Trophoblast cell (in vitro differentiated cells and primary cell): ENCODE data around the gene B3GLCT.
A peak's percentile ranks its signal among the peaks of the same experiment; 100 is the strongest.

Experiments
- DNase-seq, 2 donors: peaks; one replicate each; pipeline ENCODE4 v3.0.0-alpha.2; 2016
- H2AFZ ChIP-seq: 2 replicates; pipeline ENCODE4 v1.6.1; 2013; ENCODE audit warnings: low read length, moderate library complexity, mild to moderate bottlenecking; ENCODE audit not compliant: insufficient read depth, poor library complexity
- H2AK5ac ChIP-seq: 2 replicates; pipeline ENCODE4 v1.6.1; 2013; ENCODE audit warnings: mild to moderate bottlenecking, low read length
- H2BK120ac ChIP-seq: 2 replicates; pipeline ENCODE4 v1.6.1; 2013; ENCODE audit warnings: low read length, mild to moderate bottlenecking, moderate library complexity; ENCODE audit not compliant: insufficient read depth, poor library complexity
- H2BK12ac ChIP-seq: 2 replicates; pipeline ENCODE4 v1.6.1; 2013; ENCODE audit warnings: mild to moderate bottlenecking, low read length, moderate library complexity
- H2BK5ac ChIP-seq: 2 replicates; pipeline ENCODE4 v1.6.1; 2013; ENCODE audit warnings: low read length, low read depth, moderate library complexity, mild to moderate bottlenecking; ENCODE audit not compliant: poor library complexity
- H3K14ac ChIP-seq: 2 replicates; pipeline ENCODE4 v1.6.1; 2013; ENCODE audit warnings: mild to moderate bottlenecking, low read length
- H3K18ac ChIP-seq: 2 replicates; pipeline ENCODE4 v1.6.1; 2013; ENCODE audit warnings: mild to moderate bottlenecking, low read length
- H3K23ac ChIP-seq: 2 replicates; pipeline ENCODE4 v1.6.1; 2013; ENCODE audit warnings: low read length
- H3K27ac ChIP-seq: 2 replicates; pipeline ENCODE4 v1.5.1; 2013; ENCODE audit warnings: low read depth, mild to moderate bottlenecking, inconsistent platforms, low read length, moderate library complexity
- H3K27me3 ChIP-seq: 2 replicates; pipeline ENCODE4 v1.6.1; 2013; ENCODE audit warnings: inconsistent platforms, mild to moderate bottlenecking, low read length, moderate library complexity; ENCODE audit not compliant: insufficient read depth
- H3K36me3 ChIP-seq, 2 experiments: 1 replicate in 1 of 2; 2 replicates in 1 of 2; pipeline ENCODE4 v1.6.1; 2013; ENCODE audit warnings: low read length in 2 of 2, mild to moderate bottlenecking in 2 of 2, moderate library complexity in 1 of 2; ENCODE audit not compliant: insufficient read depth in 2 of 2, control insufficient read depth in 1 of 2
- H3K4ac ChIP-seq: 2 replicates; pipeline ENCODE4 v1.6.1; 2013; ENCODE audit warnings: low read depth, mild to moderate bottlenecking, low read length, moderate library complexity
- H3K4me1 ChIP-seq, 2 experiments: 1 replicate in 1 of 2; 2 replicates in 1 of 2; pipeline ENCODE4 v1.6.1; 2013; ENCODE audit warnings: low read length in 2 of 2, mild to moderate bottlenecking in 2 of 2, moderate library complexity in 1 of 2; ENCODE audit not compliant: insufficient read depth in 2 of 2, control insufficient read depth in 1 of 2
- H3K4me2 ChIP-seq: 2 replicates; pipeline ENCODE4 v1.6.1; 2013; ENCODE audit warnings: inconsistent platforms, mild to moderate bottlenecking, low read length, moderate library complexity
- H3K4me3 ChIP-seq: 2 replicates; pipeline ENCODE4 v1.5.1; 2013; ENCODE audit warnings: mild to moderate bottlenecking, low read depth, low read length, inconsistent platforms
- H3K79me1 ChIP-seq: one replicate; pipeline ENCODE4 v1.6.1; 2013; ENCODE audit warnings: low read length
- H3K79me2 ChIP-seq: 2 replicates; pipeline ENCODE4 v1.6.1; 2013; ENCODE audit warnings: low read length, mild to moderate bottlenecking; ENCODE audit not compliant: control insufficient read depth, insufficient read depth, poor library complexity
- H3K9ac ChIP-seq: 2 replicates; pipeline ENCODE4 v1.6.1; 2013; ENCODE audit warnings: mild to moderate bottlenecking, low read length
- H3K9me3 ChIP-seq: 2 replicates; pipeline ENCODE4 v1.6.1; 2013; ENCODE audit warnings: low read depth, mild to moderate bottlenecking, control low read depth, inconsistent platforms, low read length; ENCODE audit not compliant: insufficient read depth
- H4K12ac ChIP-seq: 2 replicates; pipeline ENCODE4 v1.6.1; 2013; ENCODE audit warnings: low read depth, mild to moderate bottlenecking, low read length, moderate library complexity
- H4K8ac ChIP-seq: 2 replicates; pipeline ENCODE4 v1.6.1; 2013; ENCODE audit warnings: low read depth, mild to moderate bottlenecking, low read length, moderate library complexity
- H4K91ac ChIP-seq: one replicate; pipeline ENCODE4 v1.6.1; 2013; ENCODE audit warnings: low read depth, mild to moderate bottlenecking, low read length, moderate library complexity
- WGBS: extraction: QIAGEN DNeasy Blood & Tissue Kit; methylation state at CpG from one replicate; pipeline ENCODE4 v1.1.7; 2013; ENCODE audit warnings: missing lambda C conversion rate; ENCODE audit not compliant: insufficient read length, insufficient coverage; ENCODE audit errors: extremely low coverage; 5-methylcytosine and 5-hydroxymethylcytosine counted together

B3GLCT gene

DNA sequence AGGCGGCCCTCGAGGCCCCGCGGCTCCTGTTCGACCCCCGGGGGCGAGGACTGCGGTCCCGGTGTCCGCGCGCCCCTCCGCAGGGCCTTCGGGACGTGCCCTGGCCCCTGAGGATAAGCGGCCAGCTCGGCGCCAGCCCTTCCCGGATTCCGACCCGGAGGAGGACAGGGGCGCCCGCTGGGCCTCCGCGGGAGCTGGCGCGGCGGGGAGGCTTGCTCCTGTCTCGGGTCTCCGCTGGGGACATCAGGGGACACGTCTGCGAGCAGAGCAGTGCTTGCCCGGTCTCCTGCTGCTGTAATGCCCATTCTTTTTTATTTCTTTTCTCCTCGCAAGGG, 829 bp downstream of the B3GLCT start:
- no peaks in the 10 kb centered on the region for H3K9me3 ChIP-seq
- H3K79me2 ChIP-seq = peaks cover 6% of the 10 kb centered on the region
- H2AK5ac ChIP-seq = no peak overlapping the region
- H4K91ac ChIP-seq = peak overlapping the region; percentile 100
- H3K23ac ChIP-seq = no peak overlapping the region
- H3K4ac ChIP-seq = peak overlapping the region; percentile 60
- H3K9ac ChIP-seq = peak overlapping the region; percentile 96
- H3K18ac ChIP-seq = peak overlapping the region; percentile 96
- H4K12ac ChIP-seq = peak overlapping the region; percentile 94
- H3K27ac ChIP-seq = peak overlapping the region; percentile 99
- H3K4me1 ChIP-seq = peaks cover 3 to 7% of the 10 kb centered on the region in 2 experiments
- peak overlapping the region; percentile 83 for H2BK120ac ChIP-seq
- H3K79me1 ChIP-seq = peaks cover 7% of the 10 kb centered on the region
- no CpG with 5 or more reads among the region's 34 CpGs for WGBS
- peak overlapping the region; percentile 56 for H3K4me2 ChIP-seq
- no peaks in the 10 kb centered on the region for H3K27me3 ChIP-seq
- peak; percentile 4 to 53 for DNase-seq
- H2AFZ ChIP-seq = peak overlapping the region; percentile 69
- no peak overlapping the region for H2BK12ac ChIP-seq
- H3K36me3 ChIP-seq = no peaks in the 10 kb centered on the region
- peak overlapping the region; percentile 46 for H3K14ac ChIP-seq
- H3K4me3 ChIP-seq = peak overlapping the region; percentile 99
- H2BK5ac ChIP-seq = peak overlapping the region; percentile 73
- H4K8ac ChIP-seq = peak overlapping the region; percentile 94

DNA sequence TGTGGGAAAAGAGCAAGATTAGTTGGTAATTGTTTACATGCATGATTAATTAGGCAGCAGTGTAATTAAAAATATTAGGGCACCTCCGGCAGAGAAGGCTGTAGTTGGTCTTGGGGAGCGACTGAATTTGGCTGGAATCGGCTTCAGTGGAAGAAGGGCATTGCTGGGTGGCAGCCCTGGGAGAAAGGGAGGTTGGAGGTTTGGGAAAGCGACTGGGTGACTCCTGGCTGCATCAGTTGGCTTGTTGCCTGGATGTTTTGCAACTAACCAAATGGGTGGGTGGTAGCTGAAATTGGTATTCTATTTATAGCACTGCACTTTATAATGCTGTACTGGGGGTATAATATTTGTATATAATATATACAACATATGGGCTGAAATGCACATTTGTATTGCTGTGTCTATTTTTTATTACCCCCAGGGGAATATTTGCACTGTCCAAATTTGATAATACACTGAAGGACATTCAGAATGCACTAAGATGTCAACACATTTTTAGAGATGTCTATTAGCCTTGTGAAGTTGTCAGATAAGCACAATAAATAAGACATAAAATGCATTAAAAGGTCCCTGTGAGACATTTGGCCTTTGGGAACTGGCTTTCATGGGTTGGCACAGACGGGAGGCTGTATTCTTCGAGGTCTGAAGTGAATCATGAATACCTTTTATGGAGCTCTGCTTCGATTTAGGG, 1.7 kb downstream of the B3GLCT start:
- Histone ChIP-seq H3K27me3 (no peaks in the 10 kb centered on the region), H3K9me3 (no peaks in the 10 kb centered on the region)
- WGBS = no CpG with 5 or more reads among the region's 7 CpGs

DNA sequence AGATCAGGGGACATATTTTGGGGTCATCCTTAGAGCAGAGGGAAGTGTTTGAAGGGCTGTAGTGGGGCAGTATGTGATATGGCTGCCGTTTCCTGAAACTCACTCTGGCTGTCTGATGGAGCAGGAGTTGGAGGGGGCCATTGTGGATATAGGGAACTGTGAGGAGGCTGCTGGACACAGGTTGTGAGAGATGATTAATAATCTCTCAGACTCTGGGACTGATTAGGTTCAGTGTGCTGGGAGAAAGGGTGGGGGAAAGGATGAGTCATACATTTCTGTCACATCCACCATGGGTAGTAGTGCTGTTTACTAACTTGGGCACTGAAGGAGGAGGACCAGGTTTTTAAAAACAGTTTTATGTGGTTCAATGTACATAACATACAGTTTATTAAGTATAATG, 4.8 kb downstream of the B3GLCT start:
- Histone ChIP-seq H2BK12ac (no peak overlapping the region), H3K79me1 (peaks cover 7% of the 10 kb centered on the region), H3K14ac (no peak overlapping the region), H2AK5ac (no peak overlapping the region), H3K36me3 (no peaks in the 10 kb centered on the region), H3K18ac (no peak overlapping the region), H2AFZ (no peak overlapping the region), H3K4ac (no peak overlapping the region), H3K27me3 (no peaks in the 10 kb centered on the region), H3K9me3 (no peaks in the 10 kb centered on the region), H3K23ac (no peak overlapping the region), H3K4me3 (no peak overlapping the region), H4K8ac (no peak overlapping the region), H4K91ac (no peak overlapping the region), H3K4me2 (no peak overlapping the region), H3K79me2 (peaks cover 6% of the 10 kb centered on the region), H2BK120ac (no peak overlapping the region), H3K4me1 (peaks cover 3 to 7% of the 10 kb centered on the region in 2 experiments), H2BK5ac (no peak overlapping the region), H3K9ac (no peak overlapping the region), H3K27ac (no peak overlapping the region), H4K12ac (no peak overlapping the region)
- WGBS = no CpG with 5 or more reads among the region's 1 CpG
- DNase-seq = no peak

More for the DNA sequence above, 1.7 kb downstream of the B3GLCT start:
- no peak for DNase-seq
- Histone ChIP-seq H3K4me1 (peaks cover 3 to 7% of the 10 kb centered on the region in 2 experiments), H3K4ac (peak overlapping the region; percentile 28), H3K79me1 (peaks cover 7% of the 10 kb centered on the region), H2BK5ac (no peak overlapping the region), H3K14ac (no peak overlapping the region), H2AK5ac (no peak overlapping the region), H3K23ac (no peak overlapping the region), H3K27ac (no peak overlapping the region), H4K8ac (no peak overlapping the region), H3K79me2 (peaks cover 6% of the 10 kb centered on the region), H2BK120ac (no peak overlapping the region), H4K91ac (no peak overlapping the region), H3K18ac (no peak overlapping the region), H3K4me3 (no peak overlapping the region), H3K36me3 (no peaks in the 10 kb centered on the region), H3K4me2 (peak overlapping the region; percentile 56), H3K9ac (no peak overlapping the region), H4K12ac (no peak overlapping the region), H2AFZ (no peak overlapping the region), H2BK12ac (no peak overlapping the region)

DNA sequence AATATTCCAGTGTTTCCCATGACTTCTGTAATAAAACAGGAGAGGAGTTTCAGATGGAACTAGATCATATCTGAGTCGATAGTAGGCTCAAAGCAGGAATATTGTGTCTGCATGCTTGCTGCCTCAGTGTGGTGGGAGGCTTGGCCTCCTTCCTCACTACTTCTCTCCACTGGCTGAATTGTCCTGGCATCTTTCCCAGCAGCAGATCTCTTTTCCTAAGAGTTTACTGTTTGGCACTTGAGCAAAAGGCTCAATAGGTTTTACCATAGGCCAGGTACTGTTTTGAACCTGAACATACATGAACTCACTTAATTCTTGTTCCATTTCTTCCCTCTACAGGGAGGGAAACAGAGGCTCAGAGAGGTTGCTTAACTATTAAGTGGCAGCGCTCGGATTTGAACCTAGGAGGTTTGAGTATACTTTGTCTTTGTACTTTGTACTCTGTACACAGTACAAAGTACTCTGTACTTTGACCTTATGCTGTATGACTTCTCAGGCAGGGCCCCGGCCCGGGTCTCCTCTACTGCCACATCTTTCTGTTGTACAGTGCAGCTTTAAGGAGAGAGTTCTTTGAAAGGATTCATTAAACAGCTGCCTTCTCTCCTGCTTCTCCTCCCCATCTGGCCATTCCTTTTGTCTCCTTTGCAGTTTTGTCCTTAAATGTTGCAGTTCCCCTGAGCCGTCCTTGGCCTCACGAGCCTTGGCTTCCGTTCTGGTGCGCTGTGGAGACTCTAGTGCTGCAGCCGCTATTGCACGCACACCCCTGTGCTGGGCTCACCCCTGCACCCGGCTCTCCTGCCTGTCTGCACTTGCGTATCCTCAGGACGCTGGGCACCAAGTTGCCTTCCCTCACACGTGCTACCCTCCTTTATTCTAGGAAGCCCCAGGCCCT, 8.1 kb downstream of the B3GLCT start:
- Histone ChIP-seq H3K27me3 (no peaks in the 10 kb centered on the region), H3K9ac (no peak overlapping the region), H3K18ac (no peak overlapping the region), H3K27ac (no peak overlapping the region), H2BK5ac (no peak overlapping the region), H3K79me1 (no peaks in the 10 kb centered on the region), H4K12ac (no peak overlapping the region), H3K9me3 (no peaks in the 10 kb centered on the region), H3K23ac (no peak overlapping the region), H3K4me2 (no peak overlapping the region), H3K36me3 (no peaks in the 10 kb centered on the region), H3K4me3 (no peak overlapping the region), H2AFZ (no peak overlapping the region), H2BK120ac (no peak overlapping the region), H4K91ac (no peak overlapping the region), H3K4ac (no peak overlapping the region), H4K8ac (no peak overlapping the region), H3K79me2 (no peaks in the 10 kb centered on the region), H2BK12ac (no peak overlapping the region), H3K4me1 (peaks cover 0 to 7% of the 10 kb centered on the region in 2 experiments), H2AK5ac (no peak overlapping the region), H3K14ac (no peak overlapping the region)
- no CpG with 5 or more reads among the region's 15 CpGs for WGBS
- DNase-seq = no peak
